HEK293 (cell line): ENCODE results near the gene RER1.

ENCODE experiments used
- CTCF ChIA-PET: fragments of 350-600 bp; formaldehyde crosslinking; extraction: SDS; loops from one replicate; lab custom pipeline; 2021; ENCODE audit warnings: antibody characterized with exemption; lab: Yijun Ruan, JAX
- POLR2A ChIA-PET: fragments of 300-600 bp; formaldehyde crosslinking; extraction: SDS; loops from one replicate; lab custom pipeline; 2020; ENCODE audit warnings: antibody characterized with exemption, inconsistent platforms; lab: Yijun Ruan, JAX
- H3K27ac ChIP-seq: fragments of 200-500 bp; sonication (Bioruptor generic); 2 replicates; pipeline ENCODE4 v1.5.1; 2014; ENCODE audit warnings: low read depth, low read length, control low read depth, inconsistent platforms; ENCODE audit errors: extremely low read depth
- H3K36me3 ChIP-seq, 2 experiments: fragments of 200-500 bp in 1 of 2; sonication (Bioruptor generic) in 1 of 2; 1 replicate in 1 of 2; 2 replicates in 1 of 2; pipeline ENCODE4 v1.5.1; 2014 to 2017; ENCODE audit warnings: inconsistent platforms in 2 of 2, low read length in 2 of 2; ENCODE audit not compliant: control insufficient read depth in 2 of 2, insufficient read depth in 1 of 2
- H3K4me1 ChIP-seq: fragments of 200-500 bp; sonication (Bioruptor generic); 2 replicates; pipeline ENCODE4 v1.5.1; 2014; ENCODE audit warnings: mild to moderate bottlenecking, low read length, inconsistent platforms; ENCODE audit not compliant: control insufficient read depth, insufficient read depth
- H3K4me3 ChIP-seq: 2 replicates; pipeline ENCODE4 v1.5.1; 2011; ENCODE audit warnings: low read depth, mild to moderate bottlenecking, control low read depth, low read length, moderate library complexity
- H3K9me3 ChIP-seq: fragments of 200-500 bp; sonication (Bioruptor generic); 2 replicates; pipeline ENCODE4 v1.5.1; 2014; ENCODE audit warnings: low read depth, low read length, inconsistent platforms; ENCODE audit not compliant: control insufficient read depth, insufficient read depth
- SETDB1 ChIP-seq: IDR thresholded peaks from one replicate; pipeline ENCODE4 v1.6.1; 2017; ENCODE audit warnings: mild to moderate bottlenecking, low read length, moderate library complexity, mixed read lengths; ENCODE audit not compliant: insufficient read length
- ZBTB10 ChIP-seq: fragments of 450-650 bp; formaldehyde crosslinking; IDR thresholded peaks from 2 replicates; pipeline ENCODE4 v1.5.1; 2016; ENCODE audit warnings: missing biosample characterization, missing genetic modification characterization
- ZFP37 ChIP-seq: fragments of 450-650 bp; formaldehyde crosslinking; IDR thresholded peaks from 2 replicates; pipeline ENCODE4 v1.5.1; 2016; ENCODE audit warnings: missing biosample characterization, missing genetic modification characterization
- ZNF132 ChIP-seq: fragments of 450-650 bp; formaldehyde crosslinking; IDR thresholded peaks from 2 replicates; pipeline ENCODE4 v1.5.1; 2017; ENCODE audit warnings: missing biosample characterization, missing genetic modification characterization, borderline replicate concordance
- ZNF146 ChIP-seq: fragments of 450-650 bp; formaldehyde crosslinking; IDR thresholded peaks from 2 replicates; pipeline ENCODE4 v1.5.1; 2016; ENCODE audit warnings: missing biosample characterization, missing genetic modification characterization
- ZNF214 ChIP-seq: fragments of 450-650 bp; formaldehyde crosslinking; IDR thresholded peaks from 2 replicates; pipeline ENCODE4 v1.5.1; 2017; ENCODE audit warnings: missing biosample characterization, mild to moderate bottlenecking, missing genetic modification characterization, borderline replicate concordance
- ZNF404 ChIP-seq: fragments of 450-650 bp; formaldehyde crosslinking; IDR thresholded peaks from 2 replicates; pipeline ENCODE4 v1.5.1; 2017; ENCODE audit warnings: missing biosample characterization, missing genetic modification characterization
- ZNF555 ChIP-seq: fragments of 450-650 bp; formaldehyde crosslinking; conservative IDR thresholded peaks from 2 replicates; pipeline ENCODE4 v1.5.1; 2017; ENCODE audit warnings: missing biosample characterization, mild to moderate bottlenecking, missing genetic modification characterization, inconsistent platforms
- ZNF610 ChIP-seq: fragments of 450-650 bp; formaldehyde crosslinking; IDR thresholded peaks from 2 replicates; pipeline ENCODE4 v1.5.1; 2016; ENCODE audit warnings: missing biosample characterization, missing genetic modification characterization, borderline replicate concordance
- ZNF660 ChIP-seq: fragments of 450-650 bp; IDR thresholded peaks from 2 replicates; pipeline ENCODE4 v1.5.1; 2018; ENCODE audit warnings: missing biosample characterization, mild to moderate bottlenecking, missing genetic modification characterization
- ZNF692 ChIP-seq: fragments of 450-650 bp; formaldehyde crosslinking; IDR thresholded peaks from 2 replicates; pipeline ENCODE4 v1.5.1; 2016; ENCODE audit warnings: missing biosample characterization, missing genetic modification characterization
- ZNF76 ChIP-seq: fragments of 450-650 bp; formaldehyde crosslinking; IDR thresholded peaks from 2 replicates; pipeline ENCODE4; 2016; ENCODE audit warnings: low read depth, missing biosample characterization, missing genetic modification characterization, borderline replicate concordance
- ZNF830 ChIP-seq: fragments of 450-650 bp; IDR thresholded peaks from 2 replicates; pipeline ENCODE4 v1.5.0; 2018; ENCODE audit warnings: missing biosample characterization, missing genetic modification characterization, low read depth, mild to moderate bottlenecking, moderate library complexity
- TF ChIP-seq, protein P1 (sequence below): fragments of 450-650 bp; formaldehyde crosslinking; IDR thresholded peaks from 2 replicates; pipeline ENCODE4; 2016; ENCODE audit warnings: missing biosample characterization, missing genetic modification characterization
- TF ChIP-seq, protein P2 (sequence below): fragments of 450-650 bp; formaldehyde crosslinking; IDR thresholded peaks from 2 replicates; pipeline ENCODE4 v1.5.1; 2016; ENCODE audit warnings: missing biosample characterization, missing genetic modification characterization, borderline replicate concordance

The RER1 gene

GRCh38 chr1:2351723-2352122 is 39.9 kb upstream of the RER1 start:
- H3K9me3 ChIP-seq, result no peaks in the 10 kb centered on the region
- ChIA-PET CTCF (no interaction called here), POLR2A (no interaction called here)
- TF ChIP-seq, protein P1, sequence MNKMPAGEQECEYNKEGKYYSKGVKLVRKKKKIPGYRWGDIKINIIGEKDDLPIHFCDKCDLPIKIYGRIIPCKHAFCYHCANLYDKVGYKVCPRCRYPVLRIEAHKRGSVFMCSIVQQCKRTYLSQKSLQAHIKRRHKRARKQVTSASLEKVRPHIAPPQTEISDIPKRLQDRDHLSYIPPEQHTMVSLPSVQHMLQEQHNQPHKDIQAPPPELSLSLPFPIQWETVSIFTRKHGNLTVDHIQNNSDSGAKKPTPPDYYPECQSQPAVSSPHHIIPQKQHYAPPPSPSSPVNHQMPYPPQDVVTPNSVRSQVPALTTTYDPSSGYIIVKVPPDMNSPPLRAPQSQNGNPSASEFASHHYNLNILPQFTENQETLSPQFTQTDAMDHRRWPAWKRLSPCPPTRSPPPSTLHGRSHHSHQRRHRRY, result no peak
- TF ChIP-seq ZNF555 (no peak), ZNF214 (tag by site-specific recombination) (no peak), ZNF146 (no peak), ZNF692 (tag by site-specific recombination) (no peak), ZBTB10 (tag by site-specific recombination) (no peak), ZNF610 (no peak), ZNF830 (tag by site-specific recombination) (no peak), ZNF132 (no peak), ZNF76 (tag by site-specific recombination) (no peak), ZNF660 (tag by site-specific recombination) (no peak), SETDB1 (no peak), ZFP37 (no peak), ZNF404 (tag by site-specific recombination) (no peak)
- TF ChIP-seq, protein P2, sequence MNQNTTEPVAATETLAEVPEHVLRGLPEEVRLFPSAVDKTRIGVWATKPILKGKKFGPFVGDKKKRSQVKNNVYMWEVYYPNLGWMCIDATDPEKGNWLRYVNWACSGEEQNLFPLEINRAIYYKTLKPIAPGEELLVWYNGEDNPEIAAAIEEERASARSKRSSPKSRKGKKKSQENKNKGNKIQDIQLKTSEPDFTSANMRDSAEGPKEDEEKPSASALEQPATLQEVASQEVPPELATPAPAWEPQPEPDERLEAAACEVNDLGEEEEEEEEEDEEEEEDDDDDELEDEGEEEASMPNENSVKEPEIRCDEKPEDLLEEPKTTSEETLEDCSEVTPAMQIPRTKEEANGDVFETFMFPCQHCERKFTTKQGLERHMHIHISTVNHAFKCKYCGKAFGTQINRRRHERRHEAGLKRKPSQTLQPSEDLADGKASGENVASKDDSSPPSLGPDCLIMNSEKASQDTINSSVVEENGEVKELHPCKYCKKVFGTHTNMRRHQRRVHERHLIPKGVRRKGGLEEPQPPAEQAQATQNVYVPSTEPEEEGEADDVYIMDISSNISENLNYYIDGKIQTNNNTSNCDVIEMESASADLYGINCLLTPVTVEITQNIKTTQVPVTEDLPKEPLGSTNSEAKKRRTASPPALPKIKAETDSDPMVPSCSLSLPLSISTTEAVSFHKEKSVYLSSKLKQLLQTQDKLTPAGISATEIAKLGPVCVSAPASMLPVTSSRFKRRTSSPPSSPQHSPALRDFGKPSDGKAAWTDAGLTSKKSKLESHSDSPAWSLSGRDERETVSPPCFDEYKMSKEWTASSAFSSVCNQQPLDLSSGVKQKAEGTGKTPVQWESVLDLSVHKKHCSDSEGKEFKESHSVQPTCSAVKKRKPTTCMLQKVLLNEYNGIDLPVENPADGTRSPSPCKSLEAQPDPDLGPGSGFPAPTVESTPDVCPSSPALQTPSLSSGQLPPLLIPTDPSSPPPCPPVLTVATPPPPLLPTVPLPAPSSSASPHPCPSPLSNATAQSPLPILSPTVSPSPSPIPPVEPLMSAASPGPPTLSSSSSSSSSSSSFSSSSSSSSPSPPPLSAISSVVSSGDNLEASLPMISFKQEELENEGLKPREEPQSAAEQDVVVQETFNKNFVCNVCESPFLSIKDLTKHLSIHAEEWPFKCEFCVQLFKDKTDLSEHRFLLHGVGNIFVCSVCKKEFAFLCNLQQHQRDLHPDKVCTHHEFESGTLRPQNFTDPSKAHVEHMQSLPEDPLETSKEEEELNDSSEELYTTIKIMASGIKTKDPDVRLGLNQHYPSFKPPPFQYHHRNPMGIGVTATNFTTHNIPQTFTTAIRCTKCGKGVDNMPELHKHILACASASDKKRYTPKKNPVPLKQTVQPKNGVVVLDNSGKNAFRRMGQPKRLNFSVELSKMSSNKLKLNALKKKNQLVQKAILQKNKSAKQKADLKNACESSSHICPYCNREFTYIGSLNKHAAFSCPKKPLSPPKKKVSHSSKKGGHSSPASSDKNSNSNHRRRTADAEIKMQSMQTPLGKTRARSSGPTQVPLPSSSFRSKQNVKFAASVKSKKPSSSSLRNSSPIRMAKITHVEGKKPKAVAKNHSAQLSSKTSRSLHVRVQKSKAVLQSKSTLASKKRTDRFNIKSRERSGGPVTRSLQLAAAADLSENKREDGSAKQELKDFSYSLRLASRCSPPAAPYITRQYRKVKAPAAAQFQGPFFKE (tag by site-specific recombination), result no peak
- no peak overlapping the region for H3K27ac ChIP-seq
- no peaks in the 10 kb centered on the region for H3K4me1 ChIP-seq
- no peaks in the 10 kb centered on the region for H3K36me3 ChIP-seq
- H3K4me3 ChIP-seq, result no peak overlapping the region
